Measurements from ENCODE around the gene SLC7A11.

The SLC7A11 gene

DNA sequence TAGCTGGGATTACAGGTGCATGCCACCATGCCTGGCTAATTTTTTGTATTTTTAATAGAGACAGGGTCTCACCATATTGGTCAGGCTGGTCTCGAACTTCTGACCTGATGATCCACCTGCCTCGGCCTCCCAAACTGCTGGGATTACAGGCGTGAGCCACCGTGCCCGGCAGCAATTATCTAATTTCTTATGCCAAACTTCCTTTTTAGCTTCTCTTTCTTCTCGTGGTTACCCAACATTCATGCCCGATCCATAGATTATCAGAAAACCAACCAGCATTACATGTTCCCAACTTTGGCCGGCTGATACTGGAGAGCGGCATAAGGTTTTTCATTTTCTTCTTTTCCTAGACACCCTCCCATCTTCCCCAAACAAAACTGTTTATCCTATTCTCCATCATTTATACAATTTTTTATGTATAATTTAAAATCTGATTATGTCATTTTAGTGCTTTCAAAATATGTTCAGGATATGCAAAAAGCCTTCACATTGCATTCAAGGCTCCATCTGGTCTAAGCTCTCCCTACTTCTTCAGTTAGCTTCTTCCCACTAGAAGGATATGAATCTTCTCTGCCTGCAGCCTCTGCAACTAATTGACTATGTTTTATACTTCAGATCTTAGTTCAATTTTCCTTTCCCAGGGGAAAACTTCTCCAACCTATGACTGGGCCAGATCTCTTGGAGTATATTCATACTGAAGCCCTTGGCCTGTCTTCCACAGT lies 8.7 kb downstream of the SLC7A11 start:
- no peak for TF ChIP-seq CTCF (IDR thresholded peaks at IDR 0.05; ENCODE audit: borderline replicate concordance, control extremely low read depth, extremely low read depth, insufficient read depth, missing control alignments)
- in situ Hi-C loops (cut with MboI; ENCODE audit: low sequenced_read_pairs, unreplicated experiment) = no loop called here
- no peak for DNase-seq (ENCODE audit: low spot score)

- no peak for DNase-seq (ENCODE audit: low spot score)
- TF ChIP-seq CTCF (IDR thresholded peaks at IDR 0.05; ENCODE audit: borderline replicate concordance, control extremely low read depth, extremely low read depth, insufficient read depth, missing control alignments) = no peak
- in situ Hi-C loops (cut with MboI; ENCODE audit: low sequenced_read_pairs, unreplicated experiment) = no loop called here
Measured at GRCh38 chr4:138232364-138232763, 9.8 kb downstream of the SLC7A11 start.

DNA sequence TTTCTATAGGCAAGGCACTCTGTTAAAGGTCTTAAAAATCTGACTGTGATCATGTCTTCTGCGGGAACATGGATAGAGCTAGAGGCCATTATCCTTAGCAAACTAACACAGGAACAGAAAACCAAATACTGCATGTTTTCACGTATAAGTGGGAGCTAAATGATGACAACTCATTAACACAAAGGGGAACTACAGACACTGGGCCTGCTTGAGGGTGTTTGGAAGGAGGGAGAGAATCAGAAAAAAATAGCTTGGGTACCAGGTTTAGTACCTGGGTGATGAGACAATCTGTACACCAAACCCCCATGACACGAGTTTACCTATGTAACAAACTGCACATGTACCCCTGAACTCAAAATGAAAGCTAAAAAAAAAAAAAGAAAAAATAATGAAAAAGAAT lies 12.1 kb downstream of the SLC7A11 start:
- no peak for DNase-seq (ENCODE audit: low spot score)
- TF ChIP-seq CTCF (IDR thresholded peaks at IDR 0.05; ENCODE audit: borderline replicate concordance, control extremely low read depth, extremely low read depth, insufficient read depth, missing control alignments) = no peak
- in situ Hi-C loops (cut with MboI; ENCODE audit: low sequenced_read_pairs, unreplicated experiment) = no loop called here

DNA sequence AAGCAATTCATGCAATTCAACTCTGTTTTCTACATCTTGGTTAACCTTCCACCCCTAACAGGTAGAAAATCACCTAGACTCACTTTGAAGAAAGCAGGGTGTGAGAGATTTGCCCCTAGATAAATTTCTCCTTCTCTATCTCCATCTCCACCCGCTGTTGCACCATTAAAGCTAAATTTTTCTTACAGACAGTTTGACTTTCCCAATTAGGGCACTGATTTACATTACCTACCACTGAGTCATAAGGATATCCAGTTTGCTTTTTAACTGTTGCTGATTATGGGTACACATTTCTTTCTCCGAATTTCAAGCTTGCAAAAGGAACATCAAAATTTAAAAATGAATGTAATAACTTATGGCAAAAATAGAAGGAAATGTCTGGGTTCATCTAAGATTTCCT lies 13.0 kb downstream of the SLC7A11 start:
- no peak for DNase-seq (ENCODE audit: low spot score)
- no peak for TF ChIP-seq CTCF (IDR thresholded peaks at IDR 0.05; ENCODE audit: borderline replicate concordance, control extremely low read depth, extremely low read depth, insufficient read depth, missing control alignments)
- in situ Hi-C loops (cut with MboI; ENCODE audit: low sequenced_read_pairs, unreplicated experiment) = no loop called here

GRCh38 chr4:138226351-138226750 lies 15.8 kb downstream of the SLC7A11 start:
- no peak for TF ChIP-seq CTCF (IDR thresholded peaks at IDR 0.05; ENCODE audit: borderline replicate concordance, control extremely low read depth, extremely low read depth, insufficient read depth, missing control alignments)

DNA sequence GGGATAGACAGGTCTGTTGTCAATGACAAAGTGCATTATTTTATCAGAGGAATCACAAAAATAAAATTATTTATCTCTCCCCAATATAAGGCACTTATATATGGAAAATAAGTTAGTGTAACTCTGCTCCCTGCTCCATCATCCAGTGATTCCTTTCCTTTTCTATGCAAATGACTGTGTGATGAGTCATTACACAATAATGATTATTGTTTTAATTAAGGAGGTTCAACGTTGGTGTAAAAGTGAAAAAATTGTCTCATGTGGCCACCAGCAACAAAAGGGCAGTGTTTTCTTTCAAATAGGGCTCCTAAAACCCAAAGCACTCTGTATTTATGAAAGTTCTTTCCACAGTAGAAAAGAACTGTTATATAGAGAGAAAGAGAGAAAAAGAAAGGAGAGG lies 16.7 kb downstream of the SLC7A11 start:
- in situ Hi-C loops (cut with MboI; ENCODE audit: low sequenced_read_pairs, unreplicated experiment) = no loop called here
- DNase-seq (ENCODE audit: low spot score) = no peak

More at GRCh38 chr4:138226351-138226750, 15.8 kb downstream of the SLC7A11 start:
- no peak for DNase-seq (ENCODE audit: low spot score)
- in situ Hi-C loops (cut with MboI; ENCODE audit: low sequenced_read_pairs, unreplicated experiment) = no loop called here

More for the DNA sequence above, 16.7 kb downstream of the SLC7A11 start:
- no peak for TF ChIP-seq CTCF (IDR thresholded peaks at IDR 0.05; ENCODE audit: borderline replicate concordance, control extremely low read depth, extremely low read depth, insufficient read depth, missing control alignments)
